Adipocyte (in vitro differentiated cells): ENCODE measurements around the gene DDC.
"Not testable (repeated sequence)": the region's sequence is repeated elsewhere in the genome, so short reads cannot be mapped to it uniquely, and the experiment has no call there.

Source experiments
- DNase-seq: peaks from one replicate; pipeline ENCODE4 v3.0.0-alpha.2; 2015; ENCODE audit warnings: low read depth
- H3K27me3 ChIP-seq: replicated peaks from 2 replicates; pipeline ENCODE4 v1.7.0; 2013; ENCODE audit warnings: mild to moderate bottlenecking, low read length, moderate library complexity; ENCODE audit not compliant: control insufficient read depth, insufficient read depth
- H3K36me3 ChIP-seq: 2 replicates; pipeline ENCODE4 v1.7.0; 2013; ENCODE audit warnings: low read length, mild to moderate bottlenecking, moderate library complexity; ENCODE audit not compliant: control insufficient read depth, insufficient read depth, severe bottlenecking
- H3K4me1 ChIP-seq: 2 replicates; pipeline ENCODE4 v1.7.0; 2013; ENCODE audit warnings: mild to moderate bottlenecking, low read length, moderate library complexity; ENCODE audit not compliant: control insufficient read depth, insufficient read depth
- H3K4me3 ChIP-seq: 2 replicates; pipeline ENCODE4 v1.7.0; 2013; ENCODE audit warnings: mild to moderate bottlenecking, low read length, moderate library complexity
- H3K9ac ChIP-seq: 2 replicates; pipeline ENCODE4 v1.7.0; 2013; ENCODE audit warnings: mild to moderate bottlenecking, low read length, moderate library complexity
- H3K9me3 ChIP-seq: 2 replicates; pipeline ENCODE4 v1.7.0; 2013; ENCODE audit warnings: mild to moderate bottlenecking, low read length, moderate library complexity; ENCODE audit not compliant: control insufficient read depth

The DDC gene

DNA sequence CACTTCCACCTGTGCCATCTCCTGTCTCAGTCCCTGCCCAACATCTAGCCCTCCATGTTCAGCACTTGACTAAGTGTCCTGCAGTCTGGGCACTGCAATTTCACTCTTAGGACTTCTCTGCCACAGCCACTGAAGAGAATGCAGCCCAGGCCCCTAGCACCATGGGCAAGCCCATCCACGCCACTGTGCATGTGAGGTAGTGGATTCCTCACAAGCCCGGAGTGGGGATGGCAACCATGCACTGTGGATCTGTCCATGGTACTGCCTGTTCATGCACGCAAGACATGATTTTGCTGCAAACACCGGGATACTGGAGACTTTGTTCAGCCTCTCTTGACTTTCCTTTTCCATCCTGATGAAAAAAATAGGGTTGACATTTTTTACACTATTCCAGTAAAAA, 12.3 kb downstream of the DDC start:
- H3K36me3 ChIP-seq, result no peaks in the 10 kb centered on the region
- peaks cover 20% of the 10 kb centered on the region for H3K4me1 ChIP-seq
- no peaks in the 10 kb centered on the region for H3K9me3 ChIP-seq
- no peak overlapping the region for H3K9ac ChIP-seq
- DNase-seq, result peak; percentile 69
- no peak overlapping the region for H3K4me3 ChIP-seq
- peaks cover 14% of the 10 kb centered on the region for H3K27me3 ChIP-seq

DNA sequence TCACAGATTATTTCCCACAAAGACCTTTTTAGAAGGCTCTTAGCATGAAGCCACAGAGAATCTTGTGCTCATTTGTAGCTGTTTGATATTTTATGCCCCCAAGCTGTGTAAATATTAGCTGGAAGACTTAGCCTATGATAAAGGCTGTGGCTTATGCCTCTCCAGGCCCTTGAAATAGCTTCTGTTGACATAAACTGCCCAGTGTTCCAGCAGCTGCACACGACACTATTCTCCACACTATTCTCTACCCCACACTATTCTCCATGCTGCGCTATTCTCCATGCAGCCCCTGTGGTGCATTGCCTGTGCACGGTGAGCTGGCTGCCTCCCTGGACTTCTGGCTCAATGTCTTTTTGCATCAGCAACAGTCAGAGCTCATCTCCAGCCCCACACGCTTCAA, 13.1 kb downstream of the DDC start:
- H3K36me3 ChIP-seq, result no peaks in the 10 kb centered on the region
- no peaks in the 10 kb centered on the region for H3K9me3 ChIP-seq
- H3K4me3 ChIP-seq, result no peak overlapping the region
- H3K9ac ChIP-seq, result no peak overlapping the region
- H3K27me3 ChIP-seq, result peaks cover 14% of the 10 kb centered on the region
- no peak for DNase-seq
- H3K4me1 ChIP-seq, result peaks cover 15% of the 10 kb centered on the region

DNA sequence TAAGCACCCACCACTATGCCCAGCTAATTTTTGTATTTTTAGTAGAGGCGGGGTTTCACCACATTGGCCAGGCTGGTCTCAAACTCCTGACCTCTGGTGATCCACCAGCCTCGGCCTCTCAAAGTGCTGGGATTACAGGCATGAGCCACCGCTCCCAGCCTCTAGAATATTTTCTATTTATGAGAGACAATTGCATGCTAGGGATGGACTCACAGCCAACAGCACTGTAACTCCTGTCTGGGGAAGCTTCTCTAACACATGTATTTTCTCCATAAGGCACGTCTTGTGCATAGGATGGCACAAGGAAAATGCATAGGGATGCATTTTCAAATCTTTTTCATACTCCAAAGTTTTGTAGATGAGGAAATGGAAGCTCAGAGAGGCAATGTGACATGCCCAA, 19.6 kb downstream of the DDC start:
- not testable (repeated sequence) for H3K36me3 ChIP-seq, H3K9ac ChIP-seq, H3K9me3 ChIP-seq, DNase-seq, H3K4me3 ChIP-seq, H3K4me1 ChIP-seq
- H3K27me3 ChIP-seq, result peaks cover 17% of the 10 kb centered on the region

DNA sequence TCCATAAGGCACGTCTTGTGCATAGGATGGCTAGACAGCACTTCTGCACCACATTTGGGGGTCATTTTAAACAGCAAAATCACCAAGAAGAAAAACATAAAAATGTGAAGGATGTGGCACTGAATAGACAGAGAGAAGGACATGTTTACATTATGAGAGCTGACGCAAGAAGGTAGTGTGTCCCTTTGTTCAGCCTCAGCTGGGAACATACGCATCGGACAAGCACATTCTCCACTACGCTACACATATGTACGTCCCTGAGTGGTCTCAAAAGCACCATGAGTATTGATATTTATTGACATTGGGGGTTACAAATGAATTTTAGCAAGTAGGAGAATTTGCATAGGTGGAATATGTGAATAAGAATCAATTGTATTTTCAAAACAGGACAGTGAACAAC, 20.2 kb downstream of the DDC start:
- Histone ChIP-seq H3K9ac (no peak overlapping the region), H3K4me3 (no peak overlapping the region), H3K9me3 (no peaks in the 10 kb centered on the region), H3K36me3 (no peaks in the 10 kb centered on the region), H3K27me3 (peaks cover 19% of the 10 kb centered on the region), H3K4me1 (no peaks in the 10 kb centered on the region)
- DNase-seq, result no peak

DNA sequence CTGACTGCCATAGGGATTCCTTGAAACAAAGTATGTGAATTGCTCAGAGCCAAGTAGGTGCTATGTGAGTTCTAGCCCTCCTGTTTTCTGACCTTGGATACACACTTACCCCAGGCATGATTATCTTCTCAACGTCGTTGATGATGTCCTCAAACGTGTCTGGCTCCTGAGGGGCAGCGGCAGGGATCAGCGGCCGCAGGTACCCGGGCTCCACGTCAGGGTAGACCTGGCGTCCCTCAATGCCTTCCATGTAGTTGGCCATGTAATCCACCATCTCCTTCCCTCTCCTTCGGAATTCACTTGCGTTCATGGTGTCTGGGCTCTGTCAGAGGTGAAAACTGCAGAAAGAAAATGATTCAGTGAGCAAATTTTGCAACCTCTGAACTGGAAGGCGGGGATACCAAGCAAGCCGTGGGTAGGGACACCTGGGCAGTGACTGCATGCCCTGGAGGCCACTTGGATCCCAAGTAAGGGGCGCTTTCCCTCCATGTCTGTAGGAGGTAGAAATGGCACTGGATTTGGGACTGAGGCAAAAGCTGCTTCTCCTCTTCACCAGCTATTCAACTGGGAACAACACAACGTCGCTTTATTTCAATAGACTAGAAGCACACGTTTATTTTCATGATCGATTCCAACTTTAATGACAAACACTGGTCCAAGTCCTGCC, 21.3 kb downstream of the DDC start:
- no peak overlapping the region for H3K9ac ChIP-seq
- no peak for DNase-seq
- H3K27me3 ChIP-seq, result peaks cover 23% of the 10 kb centered on the region
- H3K9me3 ChIP-seq, result no peaks in the 10 kb centered on the region
- no peaks in the 10 kb centered on the region for H3K36me3 ChIP-seq
- H3K4me1 ChIP-seq, result no peaks in the 10 kb centered on the region
- H3K4me3 ChIP-seq, result no peak overlapping the region

DNA sequence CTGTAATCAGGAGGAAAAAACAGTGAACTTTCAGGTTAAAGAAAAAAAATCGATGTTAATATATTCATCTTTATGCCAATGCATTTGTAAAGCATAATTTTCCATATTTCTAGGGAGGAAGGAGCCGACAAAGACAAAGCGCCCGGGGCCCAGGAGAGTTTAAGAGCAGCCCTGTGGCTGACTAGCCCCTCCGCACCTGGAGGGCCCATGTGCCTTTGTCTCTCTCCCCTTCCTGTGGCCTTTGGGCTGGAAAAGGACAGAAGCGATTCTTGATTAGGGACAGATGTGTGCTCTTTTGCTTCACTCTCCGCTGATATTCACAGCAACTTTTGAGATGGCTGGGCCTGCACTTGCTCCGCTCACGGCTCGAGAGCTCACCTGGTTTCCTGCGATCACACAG, 23.1 kb downstream of the DDC start:
- H3K9ac ChIP-seq, result no peak overlapping the region
- no peak for DNase-seq
- no peaks in the 10 kb centered on the region for H3K9me3 ChIP-seq
- peaks cover 19% of the 10 kb centered on the region for H3K27me3 ChIP-seq
- H3K36me3 ChIP-seq, result no peaks in the 10 kb centered on the region
- no peak overlapping the region for H3K4me3 ChIP-seq
- H3K4me1 ChIP-seq, result no peaks in the 10 kb centered on the region

DNA sequence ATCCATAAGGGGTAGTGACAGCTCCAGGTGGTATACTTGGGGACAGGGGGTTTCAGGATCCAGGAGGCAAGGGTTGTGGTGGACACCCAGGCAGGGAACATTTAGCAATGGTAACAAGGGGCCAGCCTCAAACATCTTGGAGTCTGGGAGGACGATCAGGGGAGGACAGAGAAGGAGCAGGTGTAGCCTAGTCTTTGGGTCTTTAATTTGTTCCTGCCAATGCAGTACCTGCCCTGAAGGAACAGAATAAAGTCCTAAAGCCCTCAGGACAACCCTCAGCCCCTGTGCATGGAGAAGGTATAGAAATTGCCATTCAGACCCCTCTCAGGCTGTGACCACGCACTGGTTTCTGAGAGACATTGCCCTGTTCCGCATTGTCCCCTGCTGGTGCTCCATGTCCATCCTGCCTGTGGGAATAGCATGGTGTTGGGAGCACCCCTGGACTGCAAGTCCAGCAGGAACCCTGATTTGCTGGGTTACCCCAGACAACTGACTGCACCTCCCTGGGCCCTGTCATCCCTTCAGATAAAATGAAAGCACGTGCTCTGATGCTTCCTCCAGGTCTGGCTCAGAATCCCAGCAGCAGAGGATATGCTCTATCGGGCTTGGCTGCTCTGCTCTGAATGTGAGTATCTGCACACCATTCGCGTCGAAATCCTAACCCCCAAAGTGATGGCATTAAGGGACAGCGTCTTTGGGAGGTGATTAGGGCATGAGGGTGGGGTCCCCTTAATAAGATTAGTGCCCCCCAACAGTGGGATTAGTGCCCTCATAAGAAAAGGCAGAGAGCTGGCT, 24.2 kb downstream of the DDC start:
- H3K36me3 ChIP-seq, result no peaks in the 10 kb centered on the region
- no peaks in the 10 kb centered on the region for H3K4me1 ChIP-seq
- H3K4me3 ChIP-seq, result no peak overlapping the region
- no peak for DNase-seq
- no peak overlapping the region for H3K9ac ChIP-seq
- H3K27me3 ChIP-seq, result peaks cover 19% of the 10 kb centered on the region
- no peaks in the 10 kb centered on the region for H3K9me3 ChIP-seq

DNA sequence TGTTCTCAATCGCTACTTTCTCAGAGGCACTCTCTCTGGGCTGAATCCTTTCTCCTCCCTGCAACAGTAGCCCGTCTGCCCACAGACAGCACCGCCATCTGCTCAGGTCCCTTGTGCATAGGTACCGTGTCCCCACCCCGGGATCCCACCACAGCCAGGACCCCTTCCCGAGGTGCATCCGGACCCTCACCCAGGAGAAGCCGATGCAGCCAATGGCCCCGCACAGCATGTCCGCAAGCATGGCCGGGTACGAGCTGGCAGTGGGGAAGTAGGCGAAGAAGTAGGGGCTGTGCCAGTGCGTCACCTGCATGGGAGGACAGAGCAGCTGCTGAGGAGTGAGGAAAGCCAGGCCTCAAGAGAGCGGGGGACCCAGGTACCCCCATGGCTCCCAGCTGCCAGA, 25.5 kb downstream of the DDC start:
- DNase-seq, result no peak
- Histone ChIP-seq H3K36me3 (no peaks in the 10 kb centered on the region), H3K4me3 (no peak overlapping the region), H3K9me3 (no peaks in the 10 kb centered on the region), H3K27me3 (peaks cover 19% of the 10 kb centered on the region), H3K4me1 (peaks cover 8% of the 10 kb centered on the region), H3K9ac (no peak overlapping the region)

DNA sequence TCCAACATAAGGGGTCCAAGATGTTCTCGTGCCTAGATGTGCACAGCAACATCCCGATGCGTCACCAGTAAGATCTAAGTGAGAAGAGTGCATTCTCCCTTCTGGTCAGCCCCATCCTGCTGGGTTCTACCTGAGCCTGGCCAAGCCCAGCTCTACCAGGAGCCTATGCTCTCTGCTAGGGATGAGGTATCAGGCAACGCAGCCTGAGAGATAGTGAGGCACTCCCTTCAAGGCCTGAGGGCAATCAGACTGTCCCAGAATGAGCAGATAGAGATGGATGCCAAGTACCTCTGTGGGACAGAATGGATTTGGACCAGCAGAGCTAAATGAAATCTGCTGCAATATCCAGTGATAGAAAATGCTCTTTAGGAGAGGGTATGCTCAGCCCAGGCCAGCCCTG, 26.7 kb downstream of the DDC start:
- Histone ChIP-seq H3K4me1 (peaks cover 11% of the 10 kb centered on the region), H3K4me3 (no peak overlapping the region), H3K36me3 (no peaks in the 10 kb centered on the region), H3K27me3 (peaks cover 15% of the 10 kb centered on the region), H3K9ac (no peak overlapping the region), H3K9me3 (no peaks in the 10 kb centered on the region)
- DNase-seq, result no peak

DNA sequence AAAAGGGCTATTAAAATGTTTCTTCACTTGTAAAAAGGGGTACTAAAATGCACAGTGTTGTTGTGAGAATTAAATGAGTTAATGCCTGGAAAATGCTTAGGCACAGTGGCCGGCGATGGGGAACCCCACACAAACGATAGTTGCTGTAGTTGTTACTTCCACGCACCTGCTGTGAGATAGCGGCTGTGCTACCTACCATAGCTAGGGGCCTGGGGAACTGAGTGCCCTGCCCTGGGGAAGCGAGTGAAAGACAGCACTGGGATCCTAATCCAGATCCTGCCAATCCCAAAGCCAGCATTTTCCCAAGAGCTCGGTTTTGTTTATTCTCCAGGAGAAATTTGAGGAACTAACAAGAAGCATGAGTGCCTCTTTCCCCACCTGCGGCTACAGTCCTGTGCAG, 27.8 kb downstream of the DDC start:
- H3K4me1 ChIP-seq, result peaks cover 11% of the 10 kb centered on the region
- no peaks in the 10 kb centered on the region for H3K9me3 ChIP-seq
- no peaks in the 10 kb centered on the region for H3K36me3 ChIP-seq
- no peak for DNase-seq
- no peak overlapping the region for H3K4me3 ChIP-seq
- H3K27me3 ChIP-seq, result peaks cover 15% of the 10 kb centered on the region
- no peak overlapping the region for H3K9ac ChIP-seq

DNA sequence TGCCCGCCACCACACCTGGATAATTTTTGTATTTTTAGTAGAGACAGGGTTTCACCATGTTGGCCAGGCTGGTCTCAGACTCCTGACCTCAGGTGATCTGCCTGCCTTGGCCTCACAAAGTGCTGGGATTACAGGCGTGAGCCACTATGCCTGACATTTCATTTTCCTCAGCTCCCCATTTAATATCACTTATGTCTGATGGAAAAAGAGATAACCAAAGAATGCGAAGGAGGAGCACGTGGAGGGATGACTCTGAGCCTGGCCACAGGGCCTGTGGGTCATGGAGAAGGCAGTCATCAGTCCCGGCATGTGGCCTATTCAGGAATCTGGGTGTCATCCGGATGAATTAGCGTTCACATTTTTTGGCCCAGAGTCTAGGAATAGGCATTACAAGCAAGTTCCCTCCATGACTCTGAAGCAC, 29.9 kb downstream of the DDC start:
- H3K27me3 ChIP-seq, H3K4me3 ChIP-seq, H3K36me3 ChIP-seq, H3K9ac ChIP-seq, H3K9me3 ChIP-seq: not testable (repeated sequence)
- H3K4me1 ChIP-seq, result peaks cover 18% of the 10 kb centered on the region
- DNase-seq, result peak; percentile 40
